Type B pancreatic cell (in vitro differentiated cells): ENCODE measurements around the gene CCDC194. TPM values are rescaled to one million over a fixed set of nuclear protein-coding genes. Genes with fewer than 3 reads are reported as not detected.

Experiments
- DNase-seq: peaks from one replicate; pipeline ENCODE4 v3.0.0; 2021; ENCODE audit warnings: mixed read lengths; ENCODE audit not compliant: unreplicated experiment; ENCODE audit errors: extremely low spot score
- H3K27ac Mint-ChIP-seq: 2 replicates; pipeline ENCODE4 v1.8.0; 2021; ENCODE audit warnings: mild to moderate bottlenecking, mixed read lengths
- H3K27me3 Mint-ChIP-seq: 2 replicates; pipeline ENCODE4 v1.8.0; 2021; ENCODE audit warnings: mixed read lengths
- H3K36me3 Mint-ChIP-seq: 2 replicates; pipeline ENCODE4 v1.8.0; 2021; ENCODE audit warnings: mixed read lengths
- H3K4me1 Mint-ChIP-seq: one replicate; pipeline ENCODE4 v1.8.0; 2021; ENCODE audit warnings: mixed read lengths; ENCODE audit not compliant: unreplicated experiment
- H3K4me3 Mint-ChIP-seq: 2 replicates; pipeline ENCODE4 v1.8.0; 2021; ENCODE audit warnings: mild to moderate bottlenecking, mixed read lengths
- H3K9me3 Mint-ChIP-seq: 2 replicates; pipeline ENCODE4 v1.8.0; 2021; ENCODE audit warnings: mixed read lengths
- CTCF ChIP-seq: fragments of 200-600 bp; sonication (generic); conservative IDR thresholded peaks from 2 replicates; pipeline ENCODE4 v1.5.0; 2021; ENCODE audit warnings: antibody characterized with exemption, mild to moderate bottlenecking
- total RNA-seq: library from RNA; stranded (reverse); gene quantifications from 2 replicates; pipeline ENCODE4 v1.2.1, GENCODE V29; 2021; ENCODE audit warnings: low replicate concordance

The CCDC194 gene
- total RNA-seq, 1 donor from 2014 or later: not detected

- Mint-ChIP-seq H3K9me3 (no peaks in the 10 kb centered on the region), H3K4me3 (no peak overlapping the region), H3K27me3 (peaks cover 18% of the 10 kb centered on the region), H3K36me3 (no peaks in the 10 kb centered on the region), H3K27ac (no peak overlapping the region), H3K4me1 (no peaks in the 10 kb centered on the region)
- TF ChIP-seq CTCF: no peak
- DNase-seq: no peak
Observed at GRCh38 chr19:17352608-17353280, 41.3 kb downstream of the CCDC194 start.

GRCh38 chr19:17351815-17352435, 42.1 kb downstream of the CCDC194 start:
- no peak for DNase-seq
- H3K27ac Mint-ChIP-seq: no peak overlapping the region
- TF ChIP-seq CTCF: no peak
- no peak overlapping the region for H3K4me3 Mint-ChIP-seq
- H3K4me1 Mint-ChIP-seq: no peaks in the 10 kb centered on the region
- no peaks in the 10 kb centered on the region for H3K36me3 Mint-ChIP-seq
- peaks cover 22% of the 10 kb centered on the region for H3K27me3 Mint-ChIP-seq
- no peaks in the 10 kb centered on the region for H3K9me3 Mint-ChIP-seq

GRCh38 chr19:17348700-17349099, 45.3 kb downstream of the CCDC194 start:
- Mint-ChIP-seq H3K9me3 (no peaks in the 10 kb centered on the region), H3K4me3 (no peak overlapping the region), H3K27me3 (peaks cover 21% of the 10 kb centered on the region), H3K27ac (no peak overlapping the region), H3K36me3 (no peaks in the 10 kb centered on the region), H3K4me1 (peaks cover 6% of the 10 kb centered on the region)
- no peak for DNase-seq
- no peak for TF ChIP-seq CTCF

- no peak overlapping the region for H3K4me3 Mint-ChIP-seq
- no peak for TF ChIP-seq CTCF
- H3K27ac Mint-ChIP-seq: no peak overlapping the region
- H3K27me3 Mint-ChIP-seq: peaks cover 15% of the 10 kb centered on the region
- H3K36me3 Mint-ChIP-seq: no peaks in the 10 kb centered on the region
- no peaks in the 10 kb centered on the region for H3K9me3 Mint-ChIP-seq
- DNase-seq: no peak
- peaks cover 6% of the 10 kb centered on the region for H3K4me1 Mint-ChIP-seq
Observed at GRCh38 chr19:17347877-17348276, 46.1 kb downstream of the CCDC194 start.

GRCh38 chr19:17347361-17347760, 46.6 kb downstream of the CCDC194 start:
- DNase-seq: no peak
- no peak overlapping the region for H3K4me3 Mint-ChIP-seq
- no peak for TF ChIP-seq CTCF
- no peaks in the 10 kb centered on the region for H3K36me3 Mint-ChIP-seq
- H3K27ac Mint-ChIP-seq: no peak overlapping the region
- peaks cover 15% of the 10 kb centered on the region for H3K27me3 Mint-ChIP-seq
- peaks cover 6% of the 10 kb centered on the region for H3K4me1 Mint-ChIP-seq
- H3K9me3 Mint-ChIP-seq: no peaks in the 10 kb centered on the region
